Measurements from ENCODE around the gene ANGPTL7. TPM values are rescaled to one million over a fixed set of nuclear protein-coding genes. Genes with fewer than 3 reads are reported as not detected.

Gene ANGPTL7
- total and polyA plus RNA-seq, 10 of the 15 experiments (the other 5 are each of a cell fraction or from before 2014, with no cell fraction given): 0.09 TPM; not detected in 9

- SMC1A ChIA-PET (ENCODE audit: uncharacterized antibody, unreplicated experiment): interaction anchor here (1.0 kb wide), 1 partner anchor 12 kb away, joined by 3 read pairs; no protein-coding TSS in a partner anchor
- Histone ChIP-seq H3K9me3 (replicated peaks; ENCODE audit: control insufficient read depth, insufficient read depth, low read length) (no peaks in the 10 kb centered on the region), H3K9ac (ENCODE audit: control insufficient read depth, insufficient read depth, low read length) (no peak overlapping the region), H3K4me2 (ENCODE audit: control insufficient read depth, insufficient read depth) (no peak overlapping the region), H3K36me3 (ENCODE audit: control insufficient read depth in 2 of 2, insufficient read depth in 2 of 2, low read length in 1 of 2) (peaks cover 10 to 16% of the 10 kb centered on the region in 2 experiments; a peak in 3 of 4 replicates), H4K20me1 (ENCODE audit: control insufficient read depth, insufficient read depth) (no peaks in the 10 kb centered on the region), H3K4me3 (no peak overlapping the region), H2AFZ (ENCODE audit: control insufficient read depth, low read depth, low read length) (no peak overlapping the region), H3K4me1 (ENCODE audit: control insufficient read depth, insufficient read depth, low read length) (no peaks in the 10 kb centered on the region), H3K27ac (ENCODE audit: control insufficient read depth, insufficient read depth) (no peak overlapping the region), H3K79me2 (ENCODE audit: control insufficient read depth, insufficient read depth, low read length) (no peaks in the 10 kb centered on the region), H3K27me3 (replicated peaks in 1 of 2; ENCODE audit: control insufficient read depth in 2 of 2, insufficient read depth in 2 of 2, low read length in 1 of 2) (no peaks in the 10 kb centered on the region)
- WGBS (ENCODE audit: insufficient coverage, insufficient replicate concordance, low lambda C conversion rate, missing lambda C conversion rate): 99% methylated on average over 4 of the region's 4 CpGs
- intact Hi-C loops (cut with micrococcal nuclease; ENCODE audit: unreplicated experiment): no loop called here
- in situ Hi-C loops (cut with MboI): no loop called here
- CTCF ChIA-PET: interaction anchor here (1.2 kb wide), 1 partner anchor 9 kb away, joined by 3 read pairs; the partner anchor contains the start of gene ANGPTL7
- FAIRE-seq (no peak), DNase-seq (ENCODE audit: low read depth, low spot score) (no peak), ATAC-seq (no peak)
- RAD21 ChIA-PET (ENCODE audit: unreplicated experiment): no interaction called here
- POLR2A ChIA-PET: no interaction called here
- BruUV-seq (replicated peaks): no TSS peak
- TF ChIP-seq EZH2 (IDR thresholded peaks at IDR 0.05; ENCODE audit: borderline replicate concordance, control insufficient read depth, low read depth, low read length) (no peak), ESRRA (IDR thresholded peaks at IDR 0.05; ENCODE audit: low read length) (no peak), E4F1 (IDR thresholded peaks at IDR 0.05; ENCODE audit: borderline replicate concordance, partially characterized antibody) (no peak), CUX1 (IDR thresholded peaks at IDR 0.05; ENCODE audit: insufficient replicate concordance, low read depth, low read length) (no peak), SP1 (IDR thresholded peaks at IDR 0.05; ENCODE audit: low read depth, low read length) (no peak), EP300 (IDR thresholded peaks at IDR 0.05; ENCODE audit: borderline replicate concordance in 1 of 2, control insufficient read depth in 1 of 2, low read depth in 2 of 2, low read length in 2 of 2) (no peak), RAD51 (IDR thresholded peaks at IDR 0.05) (no peak), WRNIP1 (IDR thresholded peaks at IDR 0.05; ENCODE audit: borderline replicate concordance, low read depth, low read length) (no peak), NR2C1 (IDR thresholded peaks at IDR 0.05) (no peak), FOXK2 (IDR thresholded peaks at IDR 0.05) (no peak), JUND (IDR thresholded peaks at IDR 0.05; ENCODE audit: low read depth, low read length) (no peak), SKIL (IDR thresholded peaks at IDR 0.05; ENCODE audit: low read depth, poor library complexity, severe bottlenecking) (no peak), ATF7 (IDR thresholded peaks at IDR 0.05; ENCODE audit: low read depth) (no peak), IKZF2 (IDR thresholded peaks at IDR 0.05) (no peak)
These were observed 9.1 kb downstream of the ANGPTL7 start for GRCh38 chr1:11198257-11198656.

Data from GM12878 (cell line).